IMR-90 (cell line): Measurements from ENCODE around the gene SETD3. TPM values are rescaled to one million over a fixed set of nuclear protein-coding genes. Genes with fewer than 3 reads are reported as not detected.

Experiments
- ATAC-seq: fragments of 200-7000 bp; cut with Tn5 transposase; 2 replicates; pipeline ENCODE4 v1.9.1; 2020; ENCODE audit warnings: low read depth, mild to moderate bottlenecking, moderate library complexity
- BruUV-seq: library from RNA; stranded (reverse); fragments of 400-500 nt; replicated peaks from 2 replicates; lab custom pipeline; 2021; lab: Mats Ljungman, UMichigan
- CTCF ChIA-PET: fragments of 300-600 bp; formaldehyde crosslinking; extraction: SDS; loops from one replicate; lab custom pipeline; 2021; ENCODE audit warnings: antibody characterized with exemption; lab: Yijun Ruan, JAX
- POLR2A ChIA-PET: fragments of 300-600 bp; sonication (Branson Sonifier 250); formaldehyde crosslinking; loops from one replicate; lab custom pipeline; 2022; ENCODE audit warnings: antibody characterized with exemption; ENCODE audit not compliant: unreplicated experiment; lab: Charles Lee
- DNase-seq: peaks from one replicate; pipeline ENCODE4 v3.0.0; 2013
- H2AFZ ChIP-seq: replicated peaks from 2 replicates; pipeline ENCODE3; 2013; ENCODE audit warnings: low read length, mild to moderate bottlenecking; ENCODE audit not compliant: poor library complexity
- H2AK5ac ChIP-seq: 2 replicates; pipeline ENCODE4 v1.6.1; 2013; ENCODE audit warnings: low read depth, low read length, inconsistent platforms
- H2AK9ac ChIP-seq: replicated peaks from 2 replicates; pipeline ENCODE3; 2013; ENCODE audit warnings: mild to moderate bottlenecking, low read depth, low read length, moderate library complexity; ENCODE audit not compliant: poor library complexity
- H2BK120ac ChIP-seq: 2 replicates; pipeline ENCODE4 v1.6.1; 2013; ENCODE audit warnings: low read depth, low read length, inconsistent platforms
- H2BK15ac ChIP-seq: 3 replicates; pipeline ENCODE4 v1.6.1; 2013; ENCODE audit warnings: low read depth, low read length, inconsistent platforms
- H2BK20ac ChIP-seq: 2 replicates; pipeline ENCODE4 v1.6.1; 2013; ENCODE audit warnings: low read depth, mild to moderate bottlenecking, inconsistent platforms, low read length, moderate library complexity
- H2BK5ac ChIP-seq: 2 replicates; pipeline ENCODE4 v1.6.1; 2013; ENCODE audit warnings: mild to moderate bottlenecking, low read depth, low read length, inconsistent platforms; ENCODE audit not compliant: poor library complexity, severe bottlenecking
- H3K14ac ChIP-seq: replicated peaks from 2 replicates; pipeline ENCODE4 v1.6.1; 2013; ENCODE audit warnings: low read depth, low read length, inconsistent platforms
- H3K18ac ChIP-seq: 2 replicates; pipeline ENCODE4 v1.6.1; 2013; ENCODE audit warnings: low read depth, low read length, control low read depth
- H3K23ac ChIP-seq: 2 replicates; pipeline ENCODE4 v1.6.1; 2013; ENCODE audit warnings: low read depth, low read length, inconsistent platforms
- H3K27ac ChIP-seq: 2 replicates; pipeline ENCODE4 v1.5.1; 2013; ENCODE audit warnings: mild to moderate bottlenecking, control low read depth, low read length; ENCODE audit not compliant: insufficient read depth
- H3K27me3 ChIP-seq: 2 replicates; pipeline ENCODE4 v1.6.1; 2013; ENCODE audit warnings: low read length; ENCODE audit not compliant: control insufficient read depth, insufficient read depth
- H3K36me3 ChIP-seq: 2 replicates; pipeline ENCODE4 v1.6.1; 2013; ENCODE audit warnings: low read length, mixed read lengths; ENCODE audit not compliant: control insufficient read depth, insufficient read depth
- H3K4ac ChIP-seq: 2 replicates; pipeline ENCODE4 v1.6.1; 2013; ENCODE audit warnings: low read depth, low read length, inconsistent platforms
- H3K4me1 ChIP-seq: 2 replicates; pipeline ENCODE4 v1.6.1; 2013; ENCODE audit warnings: low read length, mixed read lengths; ENCODE audit not compliant: control insufficient read depth, insufficient read depth
- H3K4me2 ChIP-seq: 2 replicates; pipeline ENCODE4 v1.6.1; 2013; ENCODE audit warnings: low read depth, mild to moderate bottlenecking, control low read depth, low read length, moderate library complexity
- H3K4me3 ChIP-seq: 2 replicates; pipeline ENCODE4 v1.5.1; 2013; ENCODE audit warnings: low read depth, mild to moderate bottlenecking, control low read depth, low read length, moderate library complexity; ENCODE audit not compliant: insufficient read depth
- H3K56ac ChIP-seq: 2 replicates; pipeline ENCODE4 v1.6.1; 2013; ENCODE audit warnings: low read length, inconsistent platforms; ENCODE audit not compliant: insufficient read depth; ENCODE audit errors: extremely low read depth
- H3K79me1 ChIP-seq, 2 experiments: 2 replicates each; pipeline ENCODE4 v1.6.1; 2013; ENCODE audit warnings: low read length in 2 of 2, inconsistent platforms in 1 of 2, low read depth in 1 of 2
- H3K9ac ChIP-seq: 2 replicates; pipeline ENCODE4 v1.6.1; 2013; ENCODE audit warnings: low read depth, low read length, control low read depth
- H3K9me1 ChIP-seq: 2 replicates; pipeline ENCODE4 v1.6.1; 2013; ENCODE audit warnings: low read length, inconsistent platforms; ENCODE audit not compliant: insufficient read depth
- H3K9me3 ChIP-seq: 2 replicates; pipeline ENCODE4 v1.6.1; 2013; ENCODE audit warnings: low read length; ENCODE audit not compliant: control insufficient read depth, insufficient read depth
- H4K20me1 ChIP-seq: 2 replicates; pipeline ENCODE4 v1.6.1; 2013; ENCODE audit warnings: low read length, inconsistent platforms; ENCODE audit not compliant: insufficient read depth
- H4K5ac ChIP-seq: 2 replicates; pipeline ENCODE4 v1.6.1; 2013; ENCODE audit warnings: mild to moderate bottlenecking, low read depth, low read length, control low read depth
- H4K8ac ChIP-seq, 2 experiments: 2 replicates each; pipeline ENCODE4 v1.6.1; 2013; ENCODE audit warnings: low read depth in 2 of 2, low read length in 2 of 2, control low read depth in 1 of 2, inconsistent platforms in 1 of 2
- H4K91ac ChIP-seq: 2 replicates; pipeline ENCODE4 v1.6.1; 2013; ENCODE audit warnings: low read depth, low read length, inconsistent platforms; ENCODE audit not compliant: insufficient read depth
- BHLHE40 ChIP-seq: fragments of 150-350 bp; IDR thresholded peaks from 2 replicates; pipeline ENCODE4 v1.6.1; 2016; ENCODE audit warnings: mild to moderate bottlenecking, low read depth, low read length
- CEBPB ChIP-seq: IDR thresholded peaks from 2 replicates; pipeline ENCODE4 v1.6.1; 2012; ENCODE audit warnings: low read depth, low read length, improper control_type of control experiment
- CHD1 ChIP-seq: IDR thresholded peaks from 2 replicates; pipeline ENCODE4 v1.6.1; 2012; ENCODE audit warnings: low read depth, low read length, improper control_type of control experiment
- CTCF ChIP-seq: conservative IDR thresholded peaks from 2 replicates; pipeline ENCODE4 v1.5.1; 2012; ENCODE audit warnings: mild to moderate bottlenecking, low read depth, low read length, improper control_type of control experiment
- ELK1 ChIP-seq: fragments of 150-350 bp; IDR thresholded peaks from 2 replicates; pipeline ENCODE4 v1.6.1; 2016; ENCODE audit warnings: low read depth, mild to moderate bottlenecking, low read length, moderate library complexity, borderline replicate concordance
- FOS ChIP-seq: fragments of 150-350 bp; IDR thresholded peaks from 2 replicates; pipeline ENCODE4 v1.6.1; 2016; ENCODE audit warnings: low read depth, low read length
- MAFK ChIP-seq: IDR thresholded peaks from 2 replicates; pipeline ENCODE4 v1.6.1; 2012; ENCODE audit warnings: low read depth, low read length, improper control_type of control experiment
- MXI1 ChIP-seq: IDR thresholded peaks from 2 replicates; pipeline ENCODE4 v1.6.1; 2012; ENCODE audit warnings: low read depth, mild to moderate bottlenecking, low read length, moderate library complexity, borderline replicate concordance
- POLR2A ChIP-seq: IDR thresholded peaks from 2 replicates; pipeline ENCODE4 v1.6.1; 2012; ENCODE audit warnings: mild to moderate bottlenecking, low read depth, low read length
- RAD21 ChIP-seq: IDR thresholded peaks from 2 replicates; pipeline ENCODE4 v1.6.1; 2012; ENCODE audit warnings: low read length, improper control_type of control experiment
- RCOR1 ChIP-seq: IDR thresholded peaks from 2 replicates; pipeline ENCODE4 v1.6.1; 2012; ENCODE audit warnings: mild to moderate bottlenecking, low read length, improper control_type of control experiment; ENCODE audit not compliant: insufficient replicate concordance
- RFX5 ChIP-seq: IDR thresholded peaks from 2 replicates; pipeline ENCODE4 v1.8.0; 2012; ENCODE audit warnings: low read depth, mild to moderate bottlenecking, low read length, moderate library complexity
- USF2 ChIP-seq: fragments of 150-350 bp; IDR thresholded peaks from 2 replicates; pipeline ENCODE4 v1.6.1; 2017; ENCODE audit warnings: mild to moderate bottlenecking, antibody characterized with exemption, low read length, low read depth
- WGBS, 2 experiments: methylation state at CpG; one replicate each; pipeline versions ENCODE4 v1.1.5 to v1.1.7; 2013; ENCODE audit warnings: missing lambda C conversion rate in 2 of 2; ENCODE audit not compliant: insufficient read length in 1 of 2; ENCODE audit errors: extremely low coverage in 2 of 2; 5-methylcytosine and 5-hydroxymethylcytosine counted together
- dilution Hi-C: fragments of 300-500 bp; cut with HindIII; formaldehyde crosslinking; loops from one replicate; pipeline ENCODE4 v1.14.3; 2018; ENCODE audit warnings: low sequenced_read_pairs; ENCODE audit not compliant: unreplicated experiment
- in situ Hi-C: fragments of 300-500 bp; cut with MboI; formaldehyde crosslinking; loops from 3 replicates; pipeline ENCODE4 v1.14.3; 2019; ENCODE audit warnings: low sequenced_read_pairs, inconsistent platforms, mixed read lengths
- intact Hi-C: fragments of 100-400 bp; cut with micrococcal nuclease; formaldehyde crosslinking; loops from 2 replicates; pipeline ENCODE4 v1.10.0; 2022
- polyA plus RNA-seq, 3 experiments: library from polyadenylated mRNA; depleted of rRNA; stranded (reverse); fragments of >200 nt; gene quantifications; 2 replicates each; pipeline ENCODE4 v1.2.3, GENCODE V29; 2012; ENCODE audit warnings: low replicate concordance in 1 of 3
- total RNA-seq: library from RNA; depleted of rRNA; stranded (reverse); fragments of >200 nt; gene quantifications from 2 replicates; pipeline ENCODE4 v1.2.3, GENCODE V29; 2012

The SETD3 gene
- total and polyA plus RNA-seq, 2 of the 4 experiments (the other 2 are of a cell fraction) = 18.8 to 31.9 TPM

- dilution Hi-C loops (no loop called here), in situ Hi-C loops (loop anchor here (5.0 to 10.0 kb wide), 2 partner anchors 97 to 380 kb away; no protein-coding TSS in a partner anchor), intact Hi-C loops (loop anchor here (5.0 kb wide), 1 partner anchor 157 kb away; the partner anchor contains the start of gene CYP46A1)
- DNase-seq (peak; percentile 59), ATAC-seq (peak; percentile 54)
- WGBS, 2 experiments = 81% methylated on average over 7 of the region's 17 CpGs; no CpG with 5 or more reads in 1 of the 2 experiments
- H3K56ac ChIP-seq = no peak overlapping the region
- no peaks in the 10 kb centered on the region for H3K9me3 ChIP-seq
- H2BK20ac ChIP-seq = no peak overlapping the region; the same call in 1 of the 2 replicates
- H2AK9ac ChIP-seq = peak overlapping the region; percentile 68
- H3K27me3 ChIP-seq = no peaks in the 10 kb centered on the region
- ChIA-PET POLR2A (interaction anchor here (1.4 kb wide), 1 partner anchor 11 kb away, joined by 3 read pairs; no protein-coding TSS in a partner anchor), CTCF (no interaction called here)
- peak overlapping the region; percentile 17 for H2BK5ac ChIP-seq
- peak overlapping the region; percentile 8; the same call in 1 of the 2 replicates for H2BK120ac ChIP-seq
- H3K4me3 ChIP-seq = no peak overlapping the region
- no peak overlapping the region for H3K4me2 ChIP-seq
- peak overlapping the region; percentile 41; the same call in 1 of the 2 replicates for H3K4ac ChIP-seq
- H3K79me1 ChIP-seq = peaks cover 19 to 77% of the 10 kb centered on the region in 2 experiments
- peak overlapping the region; percentile 66; the same call in 1 of the 2 replicates for H2AK5ac ChIP-seq
- H4K20me1 ChIP-seq = peaks cover 11% of the 10 kb centered on the region
- no peak overlapping the region for H4K5ac ChIP-seq
- no peaks in the 10 kb centered on the region for H3K36me3 ChIP-seq
- no peak overlapping the region for H3K23ac ChIP-seq
- BruUV-seq = no TSS peak
- no peak overlapping the region for H3K27ac ChIP-seq
- no peak overlapping the region for H3K14ac ChIP-seq
- H3K18ac ChIP-seq = no peak overlapping the region
- peaks cover 14% of the 10 kb centered on the region for H3K9me1 ChIP-seq
- H4K91ac ChIP-seq = peak overlapping the region; percentile 11
- peak overlapping the region; percentile 1 for H2AFZ ChIP-seq
- no peak overlapping the region for H2BK15ac ChIP-seq
- peaks cover 35% of the 10 kb centered on the region for H3K4me1 ChIP-seq
- no peak overlapping the region for H3K9ac ChIP-seq
- H4K8ac ChIP-seq = peak overlapping the region in 1 of 2 experiments; percentile 28; a peak in 1 of 4 replicates
- TF ChIP-seq MXI1 (no peak), CTCF (peak; percentile 49), BHLHE40 (no peak), POLR2A (no peak), RFX5 (no peak), FOS (no peak), MAFK (no peak), USF2 (no peak), RCOR1 (no peak), ELK1 (no peak), CEBPB (no peak), RAD21 (peak; percentile 60), CHD1 (no peak)
These were observed 44.4 kb upstream of the SETD3 start for GRCh38 chr14:99524804-99525698.
